Psoas muscle (tissue), 8 donors: ENCODE results near the gene DTX4. TPM values are rescaled to one million over a fixed set of nuclear protein-coding genes. Genes with fewer than 3 reads are reported as not detected.

Experiments
- ATAC-seq, 4 donors: fragments of 200-7000 bp; cut with Tn5 transposase; one replicate each; pipeline ENCODE4 v1.9.1; 2020; ENCODE audit warnings: moderate library complexity in 3 of 4, mild to moderate bottlenecking in 2 of 4
- DNase-seq, 2 donors: peaks; one replicate each; pipeline ENCODE4 v3.0.0-alpha.2; 2020
- H3K27ac ChIP-seq: fragments of 200-600 bp; one replicate; pipeline ENCODE4 v1.8.0; 2022
- H3K27me3 ChIP-seq, 3 donors: fragments of 200-600 bp in 1 of 3; one replicate each; pipeline versions ENCODE4 v1.6.1 to v1.8.0; 2013 to 2022; ENCODE audit warnings: low read length in 2 of 3, mild to moderate bottlenecking in 2 of 3, moderate library complexity in 1 of 3; ENCODE audit not compliant: insufficient read depth in 3 of 3
- H3K36me3 ChIP-seq, 2 donors: fragments of 200-600 bp in 1 of 2; one replicate each; pipeline versions ENCODE4 v1.6.1 to v1.8.0; 2013 to 2022; ENCODE audit warnings: low read depth in 1 of 2, mild to moderate bottlenecking in 1 of 2, moderate library complexity in 1 of 2; ENCODE audit not compliant: insufficient read depth in 1 of 2
- H3K4me1 ChIP-seq: fragments of 200-600 bp; one replicate; pipeline ENCODE4 v1.8.0; 2022
- H3K4me3 ChIP-seq: fragments of 200-600 bp; one replicate; pipeline ENCODE4 v1.8.0; 2022; ENCODE audit warnings: mild to moderate bottlenecking
- H3K9me3 ChIP-seq: fragments of 200-600 bp; one replicate; pipeline ENCODE4 v1.8.0; 2022
- WGBS, 3 donors: extraction: QIAGEN DNeasy Blood & Tissue Kit; methylation state at CpG; one replicate each; pipeline versions ENCODE4 v1.1.6 to v1.1.7; 2013; 5-methylcytosine and 5-hydroxymethylcytosine counted together
- intact Hi-C, 2 donors: fragments of 100-400 bp; cut with DNase I; formaldehyde crosslinking; loops; one replicate each; pipeline versions ENCODE4 v1.11.0 to v1.14.2; 2022
- polyA plus RNA-seq, 3 donors: library from polyadenylated mRNA; stranded (reverse); fragments of 200-250 nt; gene quantifications; one replicate each; pipeline ENCODE4 v1.2.3, GENCODE V29; 2013
- total RNA-seq, 4 donors: library from RNA; stranded (reverse); fragmentation: NEBNext Ultra II Directional in 2 of 4; extraction: Animal tissue kit (Norgen Biotek cat#: 25700) in 2 of 4; gene quantifications; one replicate each; pipeline versions ENCODE4 v1.2.1 to v1.2.4, GENCODE V29; 2021 to 2023
- TF ChIP-seq, protein P1 (sequence below): fragments of 200-600 bp; IDR thresholded peaks from one replicate; pipeline ENCODE4 v1.8.0; 2022; ENCODE audit warnings: antibody characterized with exemption
- donor health status: healthy with polysubstance abuse.
- donor health status: DM: no; HTN: no; CAD: no; lungs with moderate emphysema.
- donor health status: Bipolar disorder and iron deficiency.
- donor health status: healthy.
- donor health status: DM: yes; HTN: yes; CAD: no.
- donor health status: DM: no; HTN: no; CAD: no.
- donor health status: DM: no; HTN: no; CAD: no.
- donor health status: DM: yes; HTN: yes; CAD: no.

The DTX4 gene
- total and polyA plus RNA-seq, 7 donors = 0.46 to 2.7 (median 1.2) TPM

DNA sequence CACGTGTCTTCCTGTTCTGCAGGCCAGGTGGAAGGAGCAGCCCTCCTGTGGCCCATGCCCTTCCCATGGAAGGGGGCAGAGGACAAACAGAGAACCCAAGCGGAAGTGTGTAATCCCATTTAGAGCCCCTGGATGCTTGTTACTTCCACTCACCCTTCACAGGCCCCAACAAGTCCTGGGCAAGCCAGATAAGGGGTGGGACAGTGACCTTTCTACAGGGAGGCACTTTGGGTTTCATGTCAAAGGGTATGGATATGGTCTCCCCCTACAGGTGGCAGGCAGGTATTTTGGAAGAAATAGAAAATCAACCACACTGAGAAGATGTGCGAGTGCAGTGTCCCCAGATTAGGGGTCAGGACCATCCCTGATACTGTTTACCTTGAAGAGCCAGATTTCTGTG is 29.4 kb downstream of the DTX4 start:
- intact Hi-C loops = no loop called here
- DNase-seq = no peak
- no peak overlapping the region for H3K4me3 ChIP-seq
- H3K4me1 ChIP-seq = no peaks in the 10 kb centered on the region
- no peak overlapping the region for H3K27ac ChIP-seq
- no peaks in the 10 kb centered on the region for H3K9me3 ChIP-seq
- TF ChIP-seq, protein P1, sequence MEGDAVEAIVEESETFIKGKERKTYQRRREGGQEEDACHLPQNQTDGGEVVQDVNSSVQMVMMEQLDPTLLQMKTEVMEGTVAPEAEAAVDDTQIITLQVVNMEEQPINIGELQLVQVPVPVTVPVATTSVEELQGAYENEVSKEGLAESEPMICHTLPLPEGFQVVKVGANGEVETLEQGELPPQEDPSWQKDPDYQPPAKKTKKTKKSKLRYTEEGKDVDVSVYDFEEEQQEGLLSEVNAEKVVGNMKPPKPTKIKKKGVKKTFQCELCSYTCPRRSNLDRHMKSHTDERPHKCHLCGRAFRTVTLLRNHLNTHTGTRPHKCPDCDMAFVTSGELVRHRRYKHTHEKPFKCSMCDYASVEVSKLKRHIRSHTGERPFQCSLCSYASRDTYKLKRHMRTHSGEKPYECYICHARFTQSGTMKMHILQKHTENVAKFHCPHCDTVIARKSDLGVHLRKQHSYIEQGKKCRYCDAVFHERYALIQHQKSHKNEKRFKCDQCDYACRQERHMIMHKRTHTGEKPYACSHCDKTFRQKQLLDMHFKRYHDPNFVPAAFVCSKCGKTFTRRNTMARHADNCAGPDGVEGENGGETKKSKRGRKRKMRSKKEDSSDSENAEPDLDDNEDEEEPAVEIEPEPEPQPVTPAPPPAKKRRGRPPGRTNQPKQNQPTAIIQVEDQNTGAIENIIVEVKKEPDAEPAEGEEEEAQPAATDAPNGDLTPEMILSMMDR = no peak
- no peak for ATAC-seq
- peaks cover 0 to 7% (median 0%) of the 10 kb centered on the region in 3 donors for H3K27me3 ChIP-seq
- peaks cover 0 to 12% of the 10 kb centered on the region in 2 donors for H3K36me3 ChIP-seq
- WGBS, 3 donors = 81 to 98% (median 84%) methylated on average over 3 of the region's 3 CpGs

DNA sequence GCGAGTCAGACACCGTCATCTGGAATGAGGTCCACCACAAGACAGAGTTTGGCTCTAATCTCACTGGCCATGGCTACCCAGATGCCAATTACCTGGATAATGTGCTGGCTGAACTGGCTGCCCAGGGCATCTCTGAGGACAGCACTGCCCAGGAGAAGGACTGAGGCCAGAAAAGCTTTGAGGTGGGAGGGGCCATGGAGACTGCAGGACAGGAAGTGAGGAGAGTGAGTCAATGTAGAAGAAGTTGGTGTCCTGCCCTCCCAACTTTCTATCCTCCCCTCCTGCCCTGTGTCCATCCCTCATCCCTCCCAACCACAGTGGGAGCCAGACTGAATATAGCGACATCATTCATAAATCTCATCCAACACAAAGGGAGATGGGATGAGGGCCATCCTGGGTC is 32.8 kb downstream of the DTX4 start:
- no peak for DNase-seq
- Histone ChIP-seq H3K4me1 (no peaks in the 10 kb centered on the region), H3K27ac (no peak overlapping the region), H3K9me3 (no peaks in the 10 kb centered on the region), H3K27me3 (peaks cover 0 to 7% (median 0%) of the 10 kb centered on the region in 3 donors), H3K4me3 (no peak overlapping the region), H3K36me3 (peaks cover 0 to 12% of the 10 kb centered on the region in 2 donors)
- TF ChIP-seq, protein P1 = no peak
- intact Hi-C loops = loop anchor here in 1 of 2 donors (5.0 kb wide), 1 partner anchor 32 kb away; the partner anchor contains the start of gene DTX4
- ATAC-seq = no peak
- 69 to 88% (median 73%) methylated on average over 3 of the region's 3 CpGs for WGBS, 3 donors

DNA sequence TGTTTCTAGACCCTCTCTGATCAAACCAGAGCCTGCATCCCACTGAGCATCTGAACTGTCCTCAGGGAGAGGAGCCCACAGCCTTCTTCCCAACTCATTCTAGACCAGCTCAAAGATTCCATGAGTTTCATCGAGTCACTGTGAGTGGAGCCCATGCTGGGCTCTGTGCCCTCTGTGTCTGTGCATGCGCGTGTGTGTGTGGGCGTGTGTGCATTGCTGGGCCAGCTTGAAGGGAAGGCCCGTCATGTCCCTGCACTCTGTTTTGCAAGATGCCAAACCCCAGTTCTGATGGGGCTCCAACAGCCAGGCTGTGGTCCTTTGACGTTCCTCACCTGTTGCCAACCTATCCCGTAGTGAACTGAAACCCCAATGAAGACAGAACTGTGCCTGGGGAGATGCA is 33.7 kb downstream of the DTX4 start:
- intact Hi-C loops = loop anchor here in 1 of 2 donors (5.0 kb wide), 1 partner anchor 33 kb away; the partner anchor contains the start of gene DTX4
- TF ChIP-seq, protein P1 = no peak
- H3K4me1 ChIP-seq = no peaks in the 10 kb centered on the region
- WGBS, 3 donors = 49 to 83% (median 53%) methylated on average over 7 of the region's 7 CpGs
- DNase-seq = no peak
- no peak overlapping the region for H3K27ac ChIP-seq
- no peaks in the 10 kb centered on the region for H3K9me3 ChIP-seq
- no peak overlapping the region for H3K4me3 ChIP-seq
- H3K27me3 ChIP-seq = peaks cover 0 to 7% (median 0%) of the 10 kb centered on the region in 3 donors
- H3K36me3 ChIP-seq = peaks cover 0 to 12% of the 10 kb centered on the region in 2 donors
- no peak for ATAC-seq

DNA sequence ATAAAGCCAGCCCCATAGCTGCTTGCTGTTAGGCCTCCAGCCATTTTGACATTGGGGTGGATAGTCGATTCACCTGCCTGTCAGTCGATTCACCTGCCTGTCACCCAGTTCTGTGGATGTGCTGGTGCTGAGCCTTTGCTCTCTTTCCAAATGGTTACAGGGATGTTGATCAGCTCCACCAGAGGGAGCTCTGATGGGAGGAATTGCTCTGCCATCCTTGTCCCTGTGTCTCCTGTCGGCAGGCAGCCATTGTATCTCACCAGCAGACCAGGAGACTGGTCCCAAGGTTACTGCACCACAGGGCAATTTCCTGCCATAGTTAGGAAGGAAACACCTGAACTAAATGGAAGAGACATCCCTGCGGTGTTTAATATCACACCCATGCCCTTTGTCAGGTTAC is 34.7 kb downstream of the DTX4 start:
- WGBS, 3 donors = 56 to 65% (median 63%) methylated on average over 4 of the region's 4 CpGs
- H3K27ac ChIP-seq = no peak overlapping the region
- H3K4me1 ChIP-seq = no peaks in the 10 kb centered on the region
- H3K27me3 ChIP-seq = peaks cover 0 to 7% (median 0%) of the 10 kb centered on the region in 3 donors
- TF ChIP-seq, protein P1 = peak; percentile 27
- no peaks in the 10 kb centered on the region for H3K9me3 ChIP-seq
- intact Hi-C loops = loop anchor here in 1 of 2 donors (5.0 kb wide), 1 partner anchor 34 kb away; the partner anchor contains the start of gene DTX4
- H3K36me3 ChIP-seq = peaks cover 0 to 12% of the 10 kb centered on the region in 2 donors
- DNase-seq = no peak
- ATAC-seq = no peak
- no peak overlapping the region for H3K4me3 ChIP-seq
